OCI-LY3 (cell line): Measurements from ENCODE around the gene SEPTIN10.

ENCODE experiments used
- H2AFZ ChIP-seq: fragments of 200-600, 300-600 bp; shearing (Covaris generic); 2 replicates; pipeline ENCODE4 v1.6.0; 2014; ENCODE audit warnings: antibody characterized with exemption, low read depth, low read length
- H3K27ac ChIP-seq: fragments of 200-600, 300-600 bp; sonication (generic); 2 replicates; pipeline ENCODE4 v1.5.1; 2014; ENCODE audit warnings: mild to moderate bottlenecking, low read length, moderate library complexity, mixed read lengths
- H3K27me3 ChIP-seq: fragments of 200-600, 300-600 bp; sonication (generic); 2 replicates; pipeline ENCODE4 v1.6.1; 2014; ENCODE audit warnings: low read depth, low read length, mixed read lengths
- H3K36me3 ChIP-seq: fragments of 200-600, 300-600 bp; sonication (generic); replicated peaks from 2 replicates; pipeline ENCODE3; 2014; ENCODE audit warnings: low read depth, low read length, mixed read lengths
- H3K4me1 ChIP-seq: fragments of 300-600, 200-600 bp; sonication (generic); 2 replicates; pipeline ENCODE4 v1.6.1; 2014; ENCODE audit warnings: low read length, mixed read lengths
- H3K4me2 ChIP-seq: fragments of 200-600, 300-600 bp; sonication (generic); 2 replicates; pipeline ENCODE4 v1.6.1; 2014; ENCODE audit warnings: low read length, mixed read lengths
- H3K4me3 ChIP-seq: fragments of 300-600, 200-600 bp; sonication (generic); 2 replicates; pipeline ENCODE4 v1.5.1; 2014; ENCODE audit warnings: antibody characterized with exemption, mild to moderate bottlenecking, low read length, moderate library complexity
- H3K79me2 ChIP-seq: fragments of 300-600, 200-600 bp; shearing (Covaris generic); 2 replicates; pipeline ENCODE4 v1.6.1; 2014; ENCODE audit warnings: mild to moderate bottlenecking, low read length, mixed read lengths
- H3K9ac ChIP-seq: fragments of 300-600, 200-600 bp; shearing (Covaris generic); 2 replicates; pipeline ENCODE4 v1.6.0; 2014; ENCODE audit warnings: mild to moderate bottlenecking, low read length, moderate library complexity
- H3K9me3 ChIP-seq: fragments of 200-600, 300-600 bp; shearing (Covaris generic); 2 replicates; pipeline ENCODE4 v1.6.1; 2014; ENCODE audit warnings: low read length, mixed read lengths; ENCODE audit not compliant: insufficient read depth
- H4K20me1 ChIP-seq: fragments of 200-600, 300-600 bp; sonication (generic); 2 replicates; pipeline ENCODE4 v1.6.1; 2016; ENCODE audit warnings: low read length, mixed read lengths; ENCODE audit not compliant: insufficient read depth
- CTCF ChIP-seq: fragments of 200-600, 300-600 bp; sonication (generic); IDR thresholded peaks from 2 replicates; pipeline ENCODE4 v1.5.1; 2014; ENCODE audit warnings: antibody characterized with exemption, low read length, low read depth
- EZH2phosphoT487 ChIP-seq: fragments of 200-600 bp; shearing (Covaris generic); IDR thresholded peaks from 2 replicates; pipeline ENCODE4 v1.6.1; 2018; ENCODE audit warnings: antibody characterized with exemption, mixed run types, low read depth

The SEPTIN10 gene

GRCh38 chr2:109547280-109547679, 66.5 kb downstream of the SEPTIN10 start:
- Histone ChIP-seq H3K4me3 (no peak overlapping the region), H3K4me1 (no peaks in the 10 kb centered on the region), H2AFZ (no peak overlapping the region), H3K9me3 (no peaks in the 10 kb centered on the region), H3K36me3 (no peaks in the 10 kb centered on the region), H3K27ac (no peak overlapping the region), H4K20me1 (no peaks in the 10 kb centered on the region), H3K27me3 (peaks cover 17% of the 10 kb centered on the region; the same call in 1 of the 2 replicates), H3K79me2 (no peaks in the 10 kb centered on the region), H3K9ac (no peak overlapping the region), H3K4me2 (no peak overlapping the region)
- TF ChIP-seq CTCF: no peak
- TF ChIP-seq EZH2phosphoT487: no peak

- H3K4me3 ChIP-seq: no peak overlapping the region
- no peak overlapping the region for H3K27ac ChIP-seq
- H3K9ac ChIP-seq: no peak overlapping the region
- H3K9me3 ChIP-seq: no peaks in the 10 kb centered on the region
- no peak overlapping the region for H2AFZ ChIP-seq
- H3K4me2 ChIP-seq: no peak overlapping the region
- H3K4me1 ChIP-seq: no peaks in the 10 kb centered on the region
- TF ChIP-seq CTCF: peak; percentile 77
- TF ChIP-seq EZH2phosphoT487: no peak
- no peaks in the 10 kb centered on the region for H3K36me3 ChIP-seq
- H3K79me2 ChIP-seq: no peaks in the 10 kb centered on the region
- peaks cover 23% of the 10 kb centered on the region for H3K27me3 ChIP-seq
- H4K20me1 ChIP-seq: no peaks in the 10 kb centered on the region
These were observed 67.7 kb downstream of the SEPTIN10 start for GRCh38 chr2:109545828-109546713.

- no peak overlapping the region for H3K27ac ChIP-seq
- H3K9me3 ChIP-seq: no peaks in the 10 kb centered on the region
- H3K9ac ChIP-seq: no peak overlapping the region
- no peaks in the 10 kb centered on the region for H3K36me3 ChIP-seq
- no peak overlapping the region for H3K4me2 ChIP-seq
- H2AFZ ChIP-seq: no peak overlapping the region
- no peaks in the 10 kb centered on the region for H4K20me1 ChIP-seq
- H3K4me1 ChIP-seq: no peaks in the 10 kb centered on the region
- no peak overlapping the region for H3K4me3 ChIP-seq
- H3K27me3 ChIP-seq: peaks cover 19% of the 10 kb centered on the region
- no peak for TF ChIP-seq CTCF
- TF ChIP-seq EZH2phosphoT487: no peak
- no peaks in the 10 kb centered on the region for H3K79me2 ChIP-seq
These were observed 71.4 kb downstream of the SEPTIN10 start for GRCh38 chr2:109542384-109542783.

- no peak overlapping the region for H2AFZ ChIP-seq
- no peak overlapping the region for H3K9ac ChIP-seq
- H3K27me3 ChIP-seq: peaks cover 17% of the 10 kb centered on the region
- H3K27ac ChIP-seq: no peak overlapping the region
- no peak overlapping the region for H3K4me3 ChIP-seq
- no peaks in the 10 kb centered on the region for H4K20me1 ChIP-seq
- no peak overlapping the region for H3K4me2 ChIP-seq
- H3K36me3 ChIP-seq: no peaks in the 10 kb centered on the region
- no peaks in the 10 kb centered on the region for H3K79me2 ChIP-seq
- H3K4me1 ChIP-seq: no peaks in the 10 kb centered on the region
- H3K9me3 ChIP-seq: no peaks in the 10 kb centered on the region
- TF ChIP-seq EZH2phosphoT487 (no peak), CTCF (no peak)
These were observed 75.2 kb downstream of the SEPTIN10 start for GRCh38 chr2:109538546-109538945.
